GM06990 (cell line): Measurements from ENCODE around the gene TRPM7.

Experiments used
- DNase-seq: peaks from one replicate; pipeline ENCODE4 v3.0.0-alpha.2; 2011; ENCODE audit not compliant: insufficient read length; ENCODE audit errors: extremely low read depth
- H3K27me3 ChIP-seq: replicated peaks from 2 replicates; pipeline ENCODE4 v1.6.0; 2011; ENCODE audit warnings: low read length; ENCODE audit not compliant: control insufficient read depth, insufficient read depth
- H3K36me3 ChIP-seq: 2 replicates; pipeline ENCODE4 v1.5.1; 2011; ENCODE audit warnings: low read length; ENCODE audit not compliant: control insufficient read depth, insufficient read depth
- H3K4me3 ChIP-seq: replicated peaks from 2 replicates; pipeline ENCODE4 v1.5.1; 2011; ENCODE audit warnings: low read depth, mild to moderate bottlenecking, control low read depth, low read length
- CTCF ChIP-seq: IDR thresholded peaks from 2 replicates; pipeline ENCODE4 v1.5.1; 2011; ENCODE audit warnings: low read length, control low read depth, mild to moderate bottlenecking, inconsistent platforms; ENCODE audit not compliant: insufficient read depth, poor library complexity, severe bottlenecking

TRPM7 gene

GRCh38 chr15:50531766-50532165, 154.8 kb downstream of the TRPM7 start:
- no peak overlapping the region for H3K4me3 ChIP-seq
- no peak for DNase-seq

GRCh38 chr15:50531163-50531562, 155.4 kb downstream of the TRPM7 start:
- no peak overlapping the region for H3K4me3 ChIP-seq
- no peak for TF ChIP-seq CTCF
- DNase-seq, result no peak

More at GRCh38 chr15:50531766-50532165, 154.8 kb downstream of the TRPM7 start:
- H3K36me3 ChIP-seq, result no peaks in the 10 kb centered on the region
- no peak for TF ChIP-seq CTCF
- no peaks in the 10 kb centered on the region for H3K27me3 ChIP-seq

GRCh38 chr15:50523851-50524251, 162.7 kb downstream of the TRPM7 start:
- H3K27me3 ChIP-seq, result no peaks in the 10 kb centered on the region
- TF ChIP-seq CTCF, result no peak
- H3K36me3 ChIP-seq, result no peaks in the 10 kb centered on the region
- H3K4me3 ChIP-seq, result no peak overlapping the region
- no peak for DNase-seq

More at GRCh38 chr15:50531163-50531562, 155.4 kb downstream of the TRPM7 start:
- H3K27me3 ChIP-seq, result no peaks in the 10 kb centered on the region
- H3K36me3 ChIP-seq, result no peaks in the 10 kb centered on the region

GRCh38 chr15:50519740-50520425, 166.7 kb downstream of the TRPM7 start:
- H3K4me3 ChIP-seq, result no peak overlapping the region
- no peak for DNase-seq
- TF ChIP-seq CTCF, result no peak
- H3K36me3 ChIP-seq, result no peaks in the 10 kb centered on the region
- H3K27me3 ChIP-seq, result no peaks in the 10 kb centered on the region

- Histone ChIP-seq H3K4me3 (no peak overlapping the region), H3K36me3 (no peaks in the 10 kb centered on the region), H3K27me3 (no peaks in the 10 kb centered on the region)
- no peak for TF ChIP-seq CTCF
- DNase-seq, result no peak
Measured at GRCh38 chr15:50513001-50513400, 173.6 kb downstream of the TRPM7 start.
